Nephron progenitor cell (in vitro differentiated cells): ENCODE measurements around the gene WNT4.

Source experiments
- DNase-seq: peaks from one replicate; pipeline ENCODE4 v3.0.0; 2021
- H3K27ac Mint-ChIP-seq: 2 replicates; pipeline ENCODE4 v1.8.0; 2021; ENCODE audit warnings: mild to moderate bottlenecking, moderate library complexity, mixed read lengths
- H3K27me3 Mint-ChIP-seq: 2 replicates; pipeline ENCODE4 v1.8.0; 2021; ENCODE audit warnings: mild to moderate bottlenecking, low read depth, mixed read lengths; ENCODE audit not compliant: poor library complexity
- H3K36me3 Mint-ChIP-seq: 2 replicates; pipeline ENCODE4 v1.8.0; 2021; ENCODE audit warnings: low read depth, mixed read lengths
- H3K4me1 Mint-ChIP-seq: 2 replicates; pipeline ENCODE4 v1.8.0; 2021; ENCODE audit warnings: mixed read lengths
- H3K4me3 Mint-ChIP-seq: 2 replicates; pipeline ENCODE4 v1.8.0; 2021; ENCODE audit warnings: mild to moderate bottlenecking, moderate library complexity, mixed read lengths
- H3K9me3 Mint-ChIP-seq: 2 replicates; pipeline ENCODE4 v1.8.0; 2021; ENCODE audit warnings: mild to moderate bottlenecking, moderate library complexity, mixed read lengths
- TF ChIP-seq, protein P1 (sequence below): fragments of 200-600 bp; sonication (generic); IDR thresholded peaks from 2 replicates; pipeline ENCODE4 v1.5.0; 2021; ENCODE audit warnings: antibody characterized with exemption

Gene WNT4

DNA sequence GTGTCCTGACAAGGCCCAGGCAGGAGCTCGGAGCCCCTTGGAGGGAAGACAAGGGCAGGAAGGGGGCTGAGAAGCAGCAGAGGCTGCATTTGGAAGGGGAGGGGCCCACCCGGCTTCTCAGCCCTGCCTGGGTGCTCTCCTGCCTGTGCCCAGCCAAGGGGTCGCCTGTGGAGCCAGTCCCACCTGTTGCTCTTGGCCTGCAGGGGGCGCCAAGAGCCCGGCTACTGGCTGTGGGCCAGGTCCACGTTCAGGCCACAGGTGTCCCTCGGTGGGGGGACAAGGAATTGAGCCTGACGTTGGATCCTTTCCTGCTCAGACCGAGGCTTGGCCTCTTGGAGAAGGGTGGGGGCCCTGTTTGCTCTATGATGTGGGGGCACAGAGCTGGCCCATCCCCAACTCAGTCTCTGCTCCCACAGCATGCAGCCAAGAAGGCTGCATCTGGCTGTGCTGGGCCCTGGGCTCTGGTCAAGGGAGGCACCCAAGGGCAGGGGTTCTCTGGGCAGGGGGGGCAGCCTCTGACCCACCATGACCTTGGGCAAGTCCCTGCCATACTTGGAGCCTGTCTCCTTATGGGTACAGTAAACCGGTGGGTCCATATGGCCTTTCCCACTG is 10.9 kb downstream of the WNT4 start:
- Mint-ChIP-seq H3K36me3 (no peaks in the 10 kb centered on the region), H3K27me3 (peaks cover 57% of the 10 kb centered on the region), H3K27ac (no peak overlapping the region), H3K4me1 (peaks cover 11% of the 10 kb centered on the region), H3K4me3 (no peak overlapping the region), H3K9me3 (no peaks in the 10 kb centered on the region)
- TF ChIP-seq, protein P1, sequence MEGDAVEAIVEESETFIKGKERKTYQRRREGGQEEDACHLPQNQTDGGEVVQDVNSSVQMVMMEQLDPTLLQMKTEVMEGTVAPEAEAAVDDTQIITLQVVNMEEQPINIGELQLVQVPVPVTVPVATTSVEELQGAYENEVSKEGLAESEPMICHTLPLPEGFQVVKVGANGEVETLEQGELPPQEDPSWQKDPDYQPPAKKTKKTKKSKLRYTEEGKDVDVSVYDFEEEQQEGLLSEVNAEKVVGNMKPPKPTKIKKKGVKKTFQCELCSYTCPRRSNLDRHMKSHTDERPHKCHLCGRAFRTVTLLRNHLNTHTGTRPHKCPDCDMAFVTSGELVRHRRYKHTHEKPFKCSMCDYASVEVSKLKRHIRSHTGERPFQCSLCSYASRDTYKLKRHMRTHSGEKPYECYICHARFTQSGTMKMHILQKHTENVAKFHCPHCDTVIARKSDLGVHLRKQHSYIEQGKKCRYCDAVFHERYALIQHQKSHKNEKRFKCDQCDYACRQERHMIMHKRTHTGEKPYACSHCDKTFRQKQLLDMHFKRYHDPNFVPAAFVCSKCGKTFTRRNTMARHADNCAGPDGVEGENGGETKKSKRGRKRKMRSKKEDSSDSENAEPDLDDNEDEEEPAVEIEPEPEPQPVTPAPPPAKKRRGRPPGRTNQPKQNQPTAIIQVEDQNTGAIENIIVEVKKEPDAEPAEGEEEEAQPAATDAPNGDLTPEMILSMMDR: peak; percentile 96
- peak; percentile 84 for DNase-seq

DNA sequence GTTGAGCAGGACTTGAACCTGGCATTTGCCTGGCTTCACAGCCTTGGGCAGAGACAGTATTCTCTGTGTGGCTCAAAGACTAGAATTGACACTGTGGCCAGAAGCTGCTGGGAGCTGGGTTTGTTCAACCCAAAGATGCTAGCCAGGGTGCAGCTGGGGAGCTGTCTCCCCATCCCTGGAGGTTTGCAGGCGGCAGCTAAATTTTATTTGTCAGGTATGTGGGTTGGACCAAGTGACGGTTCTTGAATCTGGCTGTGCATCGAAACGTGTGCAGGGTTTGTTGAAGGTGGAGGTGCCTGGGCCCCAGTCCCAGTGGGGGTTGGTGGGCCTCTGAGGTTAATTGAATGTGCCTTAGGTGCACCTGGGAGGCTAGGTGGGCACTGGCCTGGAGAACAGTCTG is 11.8 kb downstream of the WNT4 start:
- H3K9me3 Mint-ChIP-seq: no peaks in the 10 kb centered on the region
- H3K27me3 Mint-ChIP-seq: peaks cover 50% of the 10 kb centered on the region
- no peak overlapping the region for H3K4me3 Mint-ChIP-seq
- no peak for DNase-seq
- H3K4me1 Mint-ChIP-seq: peaks cover 7% of the 10 kb centered on the region
- TF ChIP-seq, protein P1: no peak
- no peak overlapping the region for H3K27ac Mint-ChIP-seq
- no peaks in the 10 kb centered on the region for H3K36me3 Mint-ChIP-seq

DNA sequence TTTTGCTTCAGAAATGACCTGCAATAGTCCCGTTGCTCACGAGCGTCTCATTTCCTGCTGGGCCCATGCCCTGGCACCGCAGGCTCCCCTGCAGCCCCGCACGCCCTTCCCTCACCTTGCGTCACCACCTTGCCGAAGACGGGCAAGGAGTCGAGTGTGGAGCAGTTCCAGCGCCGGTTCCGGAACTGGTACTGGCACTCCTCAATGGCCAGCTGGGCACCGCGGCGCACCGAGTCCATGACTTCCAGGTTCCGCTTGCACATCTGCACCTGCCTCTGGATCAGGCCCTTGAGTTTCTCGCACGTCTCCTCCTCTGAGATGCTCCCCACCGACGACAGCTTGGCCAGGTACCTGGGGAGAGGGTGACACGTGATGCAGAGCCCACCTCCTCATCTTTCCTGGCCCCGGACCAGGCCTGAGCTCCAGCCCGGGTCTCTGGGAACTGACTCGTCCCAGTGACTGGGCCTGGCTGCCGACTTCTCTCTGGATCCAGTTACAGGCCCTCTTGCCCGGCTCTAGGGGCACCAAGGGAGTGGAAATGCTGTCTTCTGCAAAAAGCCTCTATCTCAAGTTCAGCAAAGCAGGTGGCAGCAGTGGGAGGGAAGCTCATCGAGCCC is 13.3 kb downstream of the WNT4 start:
- no peaks in the 10 kb centered on the region for H3K36me3 Mint-ChIP-seq
- peaks cover 39% of the 10 kb centered on the region for H3K27me3 Mint-ChIP-seq

DNA sequence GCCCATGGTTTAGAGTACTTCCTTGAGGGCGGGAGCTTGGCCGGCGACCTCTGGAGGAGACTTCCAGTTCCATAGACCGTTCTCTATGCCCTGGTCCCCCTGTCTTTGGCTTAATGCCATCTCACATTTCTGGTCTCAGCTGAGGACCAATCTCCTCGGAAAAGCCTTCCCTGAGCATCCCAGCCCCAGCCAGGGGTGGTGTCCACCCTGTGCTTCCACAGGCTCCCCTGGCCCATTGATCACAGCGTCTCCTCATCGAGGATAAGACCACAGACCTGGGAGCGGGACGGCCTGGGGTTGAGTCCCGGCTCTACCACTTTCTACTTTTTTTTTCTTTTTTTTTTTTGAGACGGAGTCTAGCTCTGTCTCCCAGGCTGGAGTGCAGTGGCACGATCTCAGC is 14.5 kb downstream of the WNT4 start:
- H3K4me1 Mint-ChIP-seq: peaks cover 7% of the 10 kb centered on the region
- no peak for DNase-seq
- peaks cover 28% of the 10 kb centered on the region for H3K27me3 Mint-ChIP-seq
- TF ChIP-seq, protein P1: no peak
- H3K36me3 Mint-ChIP-seq: no peaks in the 10 kb centered on the region
- H3K9me3 Mint-ChIP-seq: no peaks in the 10 kb centered on the region
- H3K4me3 Mint-ChIP-seq: no peak overlapping the region
- no peak overlapping the region for H3K27ac Mint-ChIP-seq

More for the DNA sequence above, 13.3 kb downstream of the WNT4 start:
- DNase-seq: no peak
- Mint-ChIP-seq H3K27ac (no peak overlapping the region), H3K9me3 (no peaks in the 10 kb centered on the region), H3K4me3 (no peak overlapping the region), H3K4me1 (peaks cover 7% of the 10 kb centered on the region)
- TF ChIP-seq, protein P1: no peak

DNA sequence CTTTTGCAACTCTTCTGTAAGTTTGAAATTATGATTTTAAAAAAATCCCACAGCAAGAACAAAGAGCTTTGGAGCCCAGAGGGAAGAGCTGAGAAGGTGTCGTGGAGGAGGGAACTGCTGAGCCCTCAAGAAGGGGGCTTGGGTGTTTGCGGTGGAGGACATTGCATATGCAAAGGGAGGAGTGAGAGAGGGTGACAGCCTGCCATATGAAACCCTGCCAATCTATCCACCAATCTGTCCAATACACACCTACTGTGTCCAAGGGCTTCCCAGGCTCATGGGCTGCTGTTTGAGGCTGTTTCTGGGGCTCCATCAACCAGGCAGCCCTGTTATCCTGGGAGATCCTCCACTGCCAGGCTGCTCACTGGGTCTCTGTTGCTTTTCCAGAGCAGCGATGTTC is 15.2 kb downstream of the WNT4 start:
- DNase-seq: no peak
- no peak overlapping the region for H3K4me3 Mint-ChIP-seq
- no peaks in the 10 kb centered on the region for H3K9me3 Mint-ChIP-seq
- H3K4me1 Mint-ChIP-seq: peaks cover 7% of the 10 kb centered on the region
- H3K27ac Mint-ChIP-seq: no peak overlapping the region
- TF ChIP-seq, protein P1: no peak
- no peaks in the 10 kb centered on the region for H3K36me3 Mint-ChIP-seq
- peaks cover 23% of the 10 kb centered on the region for H3K27me3 Mint-ChIP-seq

DNA sequence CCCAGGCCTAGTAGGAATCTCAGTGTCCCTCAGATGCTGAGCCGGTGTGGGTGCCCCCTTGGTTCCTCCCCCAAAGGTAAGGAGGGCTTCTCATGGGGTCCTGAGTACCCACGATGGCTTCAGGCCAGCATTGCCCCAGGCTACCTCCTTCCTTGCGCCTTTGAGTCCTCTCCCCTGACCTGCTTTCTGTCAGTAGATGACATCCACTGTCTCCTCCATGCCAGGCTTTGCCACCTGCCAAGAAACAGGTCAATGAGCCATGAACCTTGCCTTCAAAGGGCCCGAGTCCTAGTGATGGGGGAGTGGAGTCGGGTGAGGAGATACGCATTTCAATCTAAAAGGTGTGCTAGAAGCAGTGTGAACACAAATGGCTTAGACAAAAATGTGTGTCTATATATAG is 15.6 kb downstream of the WNT4 start:
- H3K36me3 Mint-ChIP-seq: no peaks in the 10 kb centered on the region
- DNase-seq: no peak
- TF ChIP-seq, protein P1: no peak
- peaks cover 23% of the 10 kb centered on the region for H3K27me3 Mint-ChIP-seq
- H3K9me3 Mint-ChIP-seq: no peaks in the 10 kb centered on the region
- H3K4me3 Mint-ChIP-seq: no peak overlapping the region
- no peak overlapping the region for H3K27ac Mint-ChIP-seq
- H3K4me1 Mint-ChIP-seq: peaks cover 12% of the 10 kb centered on the region
